IPS-20b (cell line): ENCODE measurements around the gene TCF4.

Source experiments
- H3K27ac ChIP-seq: one replicate; pipeline ENCODE4 v1.5.1; 2013; ENCODE audit warnings: low read length
- H3K27me3 ChIP-seq: 2 replicates; pipeline ENCODE4 v1.6.1; 2013; ENCODE audit warnings: mild to moderate bottlenecking, low read length, inconsistent platforms; ENCODE audit not compliant: insufficient read depth
- H3K36me3 ChIP-seq: 2 replicates; pipeline ENCODE4 v1.6.1; 2013; ENCODE audit warnings: low read depth, mild to moderate bottlenecking, inconsistent platforms, low read length, moderate library complexity; ENCODE audit not compliant: insufficient read depth
- H3K4me1 ChIP-seq: 2 replicates; pipeline ENCODE4 v1.6.1; 2013; ENCODE audit warnings: mild to moderate bottlenecking, control low read depth, inconsistent platforms, low read length, moderate library complexity; ENCODE audit not compliant: insufficient read depth
- H3K4me3 ChIP-seq: 2 replicates; pipeline ENCODE4 v1.5.1; 2013; ENCODE audit warnings: mild to moderate bottlenecking, low read length, inconsistent platforms
- H3K9ac ChIP-seq: 2 replicates; pipeline ENCODE4 v1.6.1; 2013; ENCODE audit warnings: low read depth, mild to moderate bottlenecking, inconsistent platforms, low read length, moderate library complexity
- H3K9me3 ChIP-seq: 2 replicates; pipeline ENCODE4 v1.6.1; 2013; ENCODE audit warnings: mild to moderate bottlenecking, low read depth, low read length, inconsistent platforms; ENCODE audit not compliant: insufficient read depth

The TCF4 gene

DNA sequence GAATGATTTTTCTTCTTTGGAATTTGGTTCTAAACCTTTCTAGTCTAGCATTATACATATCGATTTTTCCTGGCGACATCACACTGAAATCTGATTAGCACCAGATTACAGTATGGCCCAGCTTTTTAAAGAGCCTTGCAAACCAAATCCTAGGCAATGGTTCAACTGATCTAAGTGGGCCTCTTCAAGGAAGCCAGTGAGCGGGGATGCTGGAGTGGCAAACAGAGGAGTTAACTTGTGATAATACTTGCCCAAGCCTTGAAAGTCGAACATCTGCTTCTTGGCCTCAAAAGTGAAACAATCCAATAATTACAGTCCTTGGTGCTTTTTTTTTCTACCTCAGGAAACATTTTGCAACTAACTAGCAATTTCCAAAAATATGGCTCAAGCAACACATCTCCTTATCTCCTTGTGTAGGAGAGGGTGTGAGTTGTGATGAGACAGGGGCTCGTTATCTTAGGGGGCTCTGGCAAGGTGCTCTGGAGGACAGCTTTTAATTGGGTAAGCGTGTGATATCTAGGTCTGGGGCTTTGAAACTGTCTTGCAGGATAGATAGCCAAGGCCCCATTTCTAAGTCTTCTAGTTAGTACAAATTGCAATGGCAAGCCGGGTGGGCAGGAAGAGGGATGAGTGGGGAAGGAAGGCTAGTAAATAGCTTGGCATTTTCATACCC is 388.6 kb downstream of the TCF4 start:
- H3K27me3 ChIP-seq = no peaks in the 10 kb centered on the region
- no peaks in the 10 kb centered on the region for H3K4me1 ChIP-seq
- H3K4me3 ChIP-seq = no peak overlapping the region
- no peaks in the 10 kb centered on the region for H3K36me3 ChIP-seq
- no peak overlapping the region for H3K27ac ChIP-seq
- no peak overlapping the region for H3K9ac ChIP-seq
- H3K9me3 ChIP-seq = peaks cover 11% of the 10 kb centered on the region; the same call in 1 of the 2 replicates

DNA sequence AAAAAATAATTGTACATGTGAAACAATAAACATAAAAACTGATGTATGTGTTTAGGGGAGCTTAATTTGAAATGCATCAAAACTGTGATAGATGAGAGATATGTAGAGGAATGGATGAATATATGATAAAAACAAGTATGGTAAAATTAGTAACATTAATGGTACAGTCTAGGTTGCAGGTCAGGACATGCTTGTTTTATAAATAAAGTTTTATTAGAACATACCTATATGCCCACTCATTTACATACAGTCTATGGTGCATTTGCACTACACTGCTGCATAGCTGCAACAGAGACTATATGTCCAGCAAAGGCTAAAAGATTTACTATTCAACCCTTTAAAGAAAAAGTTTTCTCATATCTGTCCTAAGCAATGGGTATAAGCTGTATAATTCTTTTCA is 392.1 kb downstream of the TCF4 start:
- Histone ChIP-seq H3K4me1 (no peaks in the 10 kb centered on the region), H3K9me3 (no peaks in the 10 kb centered on the region), H3K36me3 (no peaks in the 10 kb centered on the region), H3K9ac (no peak overlapping the region), H3K27ac (no peak overlapping the region), H3K27me3 (no peaks in the 10 kb centered on the region), H3K4me3 (no peak overlapping the region)

DNA sequence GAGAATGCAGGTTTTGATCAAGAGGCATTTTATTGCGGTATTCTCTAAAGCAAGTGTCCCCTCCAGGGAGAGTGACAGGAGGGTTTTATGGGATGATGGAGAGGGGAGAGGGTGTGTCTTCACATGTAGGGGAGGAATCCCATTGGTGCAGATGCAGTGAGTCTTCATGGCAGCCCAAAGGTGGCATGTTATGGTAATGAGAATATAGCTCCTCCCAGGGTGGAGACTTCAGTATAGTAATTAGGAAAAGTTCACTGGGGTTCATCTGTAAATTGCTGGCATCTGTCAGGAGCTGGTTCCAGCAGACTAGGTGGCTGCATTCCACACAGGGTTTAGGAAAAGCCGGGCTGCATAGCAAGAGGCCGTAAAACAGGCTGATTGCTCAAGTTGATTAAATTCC is 398.0 kb downstream of the TCF4 start:
- Histone ChIP-seq H3K9ac (no peak overlapping the region), H3K27me3 (no peaks in the 10 kb centered on the region), H3K27ac (no peak overlapping the region), H3K4me3 (no peak overlapping the region), H3K4me1 (no peaks in the 10 kb centered on the region), H3K9me3 (no peaks in the 10 kb centered on the region), H3K36me3 (no peaks in the 10 kb centered on the region)

DNA sequence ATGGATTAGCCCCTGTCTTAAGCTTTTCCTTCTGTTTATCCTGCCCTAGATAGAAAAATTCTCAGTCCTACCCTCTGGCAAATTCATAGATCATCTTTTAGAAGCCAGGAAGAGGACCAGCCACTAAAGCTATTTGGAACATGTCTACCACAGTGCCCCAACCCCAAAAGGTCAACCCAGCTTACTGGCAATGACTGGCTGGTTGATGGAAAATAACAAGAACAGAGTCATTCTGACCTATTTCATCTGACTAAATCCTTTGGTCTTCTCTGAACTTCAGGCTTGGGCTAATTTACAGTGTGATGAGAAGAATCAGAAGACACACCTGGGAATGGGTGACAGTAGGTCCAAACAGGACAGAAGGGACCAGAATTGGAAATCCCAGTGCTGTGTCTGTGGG is 401.4 kb downstream of the TCF4 start:
- H3K4me1 ChIP-seq = no peaks in the 10 kb centered on the region
- no peaks in the 10 kb centered on the region for H3K9me3 ChIP-seq
- H3K27ac ChIP-seq = no peak overlapping the region
- H3K36me3 ChIP-seq = no peaks in the 10 kb centered on the region
- H3K27me3 ChIP-seq = no peaks in the 10 kb centered on the region
- no peak overlapping the region for H3K9ac ChIP-seq
- no peak overlapping the region for H3K4me3 ChIP-seq

DNA sequence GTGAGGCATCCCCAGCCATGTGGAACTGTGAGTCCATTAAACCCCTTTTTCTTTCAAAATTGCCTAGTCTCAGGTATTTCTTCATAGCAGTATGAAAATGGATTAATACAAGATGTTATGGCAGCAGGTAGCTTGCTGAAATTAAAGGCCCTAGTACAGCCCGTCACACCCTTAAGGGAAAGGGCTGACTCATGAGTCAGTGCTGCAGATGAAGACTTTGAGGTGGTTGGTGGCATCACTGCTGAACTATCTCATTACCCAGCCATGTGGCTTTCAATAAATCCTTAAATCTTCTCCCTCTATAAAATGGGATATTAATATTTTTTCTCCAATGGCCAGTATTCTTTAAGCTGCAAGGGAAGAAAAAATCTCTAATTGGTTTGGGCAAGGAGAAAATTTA is 402.6 kb downstream of the TCF4 start:
- Histone ChIP-seq H3K27me3 (no peaks in the 10 kb centered on the region), H3K4me3 (no peak overlapping the region), H3K36me3 (no peaks in the 10 kb centered on the region), H3K9ac (no peak overlapping the region), H3K27ac (no peak overlapping the region), H3K9me3 (no peaks in the 10 kb centered on the region), H3K4me1 (no peaks in the 10 kb centered on the region)

DNA sequence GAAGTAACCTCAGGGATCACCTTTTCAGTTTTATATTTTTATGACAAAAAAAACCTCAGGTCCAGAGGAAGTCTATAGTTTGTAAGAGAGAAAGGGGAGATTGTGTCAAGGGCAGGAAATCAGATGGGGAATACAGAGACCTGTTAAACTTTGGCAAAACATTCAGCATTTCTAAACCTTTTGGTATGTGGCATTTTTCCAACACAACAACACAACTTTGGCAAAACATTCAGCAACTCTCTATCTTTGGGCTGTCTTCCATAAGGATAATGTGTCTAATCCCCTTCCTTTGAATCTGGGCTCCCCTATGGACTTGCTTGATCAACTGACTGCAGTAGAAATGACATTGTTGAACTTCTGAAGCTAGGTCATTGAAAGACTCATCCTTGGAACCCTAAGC is 408.2 kb downstream of the TCF4 start:
- no peaks in the 10 kb centered on the region for H3K27me3 ChIP-seq
- no peaks in the 10 kb centered on the region for H3K9me3 ChIP-seq
- H3K36me3 ChIP-seq = no peaks in the 10 kb centered on the region
- no peaks in the 10 kb centered on the region for H3K4me1 ChIP-seq
- H3K4me3 ChIP-seq = no peak overlapping the region
- H3K9ac ChIP-seq = no peak overlapping the region
- H3K27ac ChIP-seq = no peak overlapping the region

DNA sequence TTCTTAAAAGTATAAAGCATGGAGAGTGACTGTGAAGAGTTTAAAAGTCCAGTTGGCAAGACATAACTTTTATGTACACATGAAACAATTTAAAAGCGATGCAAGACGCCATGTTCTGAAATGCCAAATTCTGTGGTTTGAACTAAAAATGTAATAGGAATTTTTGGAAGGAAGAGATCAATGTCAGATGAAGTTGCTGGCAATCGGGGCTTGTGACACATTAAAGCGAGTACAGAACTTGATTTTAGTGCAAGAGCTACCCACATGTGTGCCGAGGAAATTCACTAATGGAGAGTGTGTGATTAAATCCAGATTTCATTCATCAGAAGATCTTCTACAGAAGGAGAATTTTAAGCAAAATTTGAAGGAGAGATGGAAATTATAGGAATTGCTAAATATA is 408.6 kb downstream of the TCF4 start:
- H3K9me3 ChIP-seq = no peaks in the 10 kb centered on the region
- no peaks in the 10 kb centered on the region for H3K4me1 ChIP-seq
- H3K27ac ChIP-seq = no peak overlapping the region
- H3K27me3 ChIP-seq = no peaks in the 10 kb centered on the region
- no peak overlapping the region for H3K4me3 ChIP-seq
- H3K9ac ChIP-seq = no peak overlapping the region
- no peaks in the 10 kb centered on the region for H3K36me3 ChIP-seq

DNA sequence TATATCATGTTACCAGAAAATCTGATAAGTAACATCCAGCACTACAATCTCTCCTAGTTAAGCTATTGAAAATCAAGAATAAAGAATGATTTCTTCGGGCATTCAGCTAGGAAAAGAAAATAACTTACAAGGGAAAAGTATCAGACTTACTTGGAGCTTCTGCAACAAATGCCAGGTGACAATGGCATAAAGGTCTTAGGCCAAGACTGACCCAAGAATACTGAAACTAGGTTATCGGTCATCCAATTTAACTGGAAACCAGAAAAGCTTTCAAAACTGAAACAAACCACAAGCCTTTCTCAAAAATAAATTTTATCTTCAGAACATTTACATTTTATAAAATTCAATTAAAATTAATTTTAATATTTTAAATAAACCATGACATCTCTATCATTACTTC is 414.7 kb downstream of the TCF4 start:
- Histone ChIP-seq H3K27me3 (no peaks in the 10 kb centered on the region), H3K4me3 (no peak overlapping the region), H3K36me3 (no peaks in the 10 kb centered on the region), H3K9ac (no peak overlapping the region), H3K9me3 (peaks cover 4% of the 10 kb centered on the region; the same call in 1 of the 2 replicates), H3K27ac (no peak overlapping the region), H3K4me1 (no peaks in the 10 kb centered on the region)
